H1 (cell line): Measurements from ENCODE around the gene VEPH1. TPM values are rescaled to one million over a fixed set of nuclear protein-coding genes. Genes with fewer than 3 reads are reported as not detected.

Source experiments
- CHD1 ChIP-seq: IDR thresholded peaks from 2 replicates; pipeline ENCODE4 v1.6.1; 2012; ENCODE audit warnings: low read depth, low read length, improper control_type of control experiment
- EP300 ChIP-seq, 2 experiments: IDR thresholded peaks; 1 replicate in 1 of 2; 2 replicates in 1 of 2; pipeline ENCODE4 v1.6.1; 2011 to 2012; ENCODE audit warnings: low read depth in 2 of 2, low read length in 2 of 2, mild to moderate bottlenecking in 2 of 2, borderline replicate concordance in 1 of 2, inconsistent platforms in 1 of 2, moderate library complexity in 1 of 2
- polyA plus RNA-seq, 7 experiments: library from polyadenylated mRNA; depleted of rRNA in 3 of 7; stranded (reverse) in 5 of 7; unstranded in 2 of 7; fragments of >200 nt in 5 of 7; fragments of 200-250 nt in 2 of 7; gene quantifications; 1 replicate in 5 of 7; 2 replicates in 1 of 7; 4 replicates in 1 of 7; pipeline versions ENCODE4 v1.2.1 to v1.2.3, GENCODE V29; 2011 to 2013; ENCODE audit warnings: missing spikeins in 2 of 7, mixed read lengths in 2 of 7
- total RNA-seq: library from RNA; stranded (reverse); fragmentation: NEBNext Ultra II Directional; extraction: Animal tissue kit (Norgen Biotek cat#: 25700); gene quantifications from 2 replicates; pipeline ENCODE4 v1.2.1, GENCODE V29; 2021

VEPH1 gene
- total and polyA plus RNA-seq, 2 of the 8 experiments (the other 6 are each of a cell fraction or from before 2014, with no cell fraction given), result 12.0 to 18.3 TPM

- TF ChIP-seq CHD1 (no peak), EP300 (IDR thresholded peaks at IDR 0.05; ENCODE audit: borderline replicate concordance in 1 of 2, low read depth in 2 of 2, low read length in 2 of 2) (no peak)
These were observed 28.6 kb upstream of the VEPH1 start (continued) for GRCh38 chr3:157531771-157532170.
